ENCODE data around the gene NUDT3. TPM values are rescaled to one million over a fixed set of nuclear protein-coding genes. Genes with fewer than 3 reads are reported as not detected.
"Not testable (repeated sequence)": the region's sequence is repeated elsewhere in the genome, so short reads cannot be mapped to it uniquely, and the experiment has no call there.

NUDT3 gene
- total and polyA plus RNA-seq, 9 donors, result 16.0 to 60.7 (median 50.2) TPM

GRCh38 chr6:34273242-34273805 lies 119.1 kb downstream of the NUDT3 start:
- no peaks in the 10 kb centered on the region for H3K27me3 ChIP-seq
- DNase-seq, result peak in 1 of 5 donors; percentile 24
- intact Hi-C loops (cut with DNase I), result no loop called here
- no peaks in the 10 kb centered on the region for H3K4me1 ChIP-seq (ENCODE audit: insufficient read depth)
- no peak overlapping the region for H3K4me3 ChIP-seq
- no peaks in the 10 kb centered on the region for H3K36me3 ChIP-seq
- no peak overlapping the region for H3K27ac ChIP-seq
- H3K9me3 ChIP-seq, result no peaks in the 10 kb centered on the region
- no peak for TF ChIP-seq POLR2A (IDR thresholded peaks at IDR 0.05)
- TF ChIP-seq EP300 (IDR thresholded peaks at IDR 0.05), result no peak
- TF ChIP-seq CTCF (IDR thresholded peaks at IDR 0.05), result no peak
- 60 to 67% (median 60%) methylated on average over 3 of the region's 3 CpGs for WGBS, 3 donors

- TF ChIP-seq EP300 (IDR thresholded peaks at IDR 0.05), result no peak
- no peak for TF ChIP-seq CTCF (IDR thresholded peaks at IDR 0.05)
- TF ChIP-seq POLR2A (IDR thresholded peaks at IDR 0.05), result no peak
- Histone ChIP-seq H3K36me3 (no peaks in the 10 kb centered on the region), H3K9me3 (no peaks in the 10 kb centered on the region), H3K27me3 (no peaks in the 10 kb centered on the region), H3K27ac (no peak overlapping the region), H3K4me1 (ENCODE audit: insufficient read depth) (no peaks in the 10 kb centered on the region), H3K4me3 (no peak overlapping the region)
- intact Hi-C loops (cut with DNase I), result no loop called here
- DNase-seq, result no peak
- 86 to 89% (median 87%) methylated on average over 13 of the region's 13 CpGs for WGBS, 3 donors
Observed at GRCh38 chr6:34272013-34272926, 120.2 kb downstream of the NUDT3 start.

GRCh38 chr6:34269658-34270341 lies 122.7 kb downstream of the NUDT3 start:
- 74 to 75% (median 74%) methylated on average over 17 of the region's 17 CpGs for WGBS, 3 donors
- H3K4me1 ChIP-seq (ENCODE audit: insufficient read depth); DNase-seq; intact Hi-C loops (cut with DNase I); H3K4me3 ChIP-seq; H3K27me3 ChIP-seq; H3K9me3 ChIP-seq; H3K27ac ChIP-seq; H3K36me3 ChIP-seq: not testable (repeated sequence)

GRCh38 chr6:34269132-34269531 lies 123.3 kb downstream of the NUDT3 start:
- intact Hi-C loops (cut with DNase I); H3K27me3 ChIP-seq: not testable (repeated sequence)
- WGBS, 3 donors, result 93 to 95% (median 94%) methylated on average over 19 to 25 of the region's 25 CpGs

GRCh38 chr6:34267746-34268145 lies 124.7 kb downstream of the NUDT3 start:
- H3K4me1 ChIP-seq (ENCODE audit: insufficient read depth), result no peaks in the 10 kb centered on the region
- H3K36me3 ChIP-seq, result no peaks in the 10 kb centered on the region
- DNase-seq, result no peak
- TF ChIP-seq POLR2A (IDR thresholded peaks at IDR 0.05), result no peak
- TF ChIP-seq EP300 (IDR thresholded peaks at IDR 0.05), result no peak
- no peak for TF ChIP-seq CTCF (IDR thresholded peaks at IDR 0.05)
- H3K27me3 ChIP-seq, result no peaks in the 10 kb centered on the region
- H3K4me3 ChIP-seq, result no peak overlapping the region
- intact Hi-C loops (cut with DNase I), result no loop called here
- no peaks in the 10 kb centered on the region for H3K9me3 ChIP-seq
- no peak overlapping the region for H3K27ac ChIP-seq
- 90 to 94% (median 93%) methylated on average over 2 of the region's 2 CpGs for WGBS, 3 donors

More at GRCh38 chr6:34269132-34269531, 123.3 kb downstream of the NUDT3 start:
- not testable (repeated sequence) for H3K36me3 ChIP-seq; H3K9me3 ChIP-seq; DNase-seq; H3K4me3 ChIP-seq; H3K4me1 ChIP-seq (ENCODE audit: insufficient read depth); H3K27ac ChIP-seq

GRCh38 chr6:34263484-34263883 lies 129.0 kb downstream of the NUDT3 start:
- H3K9me3 ChIP-seq; H3K36me3 ChIP-seq; H3K27ac ChIP-seq; H3K4me1 ChIP-seq (ENCODE audit: insufficient read depth); DNase-seq; H3K4me3 ChIP-seq; intact Hi-C loops (cut with DNase I); H3K27me3 ChIP-seq: not testable (repeated sequence)
- 77 to 84% (median 82%) methylated on average over 23 of the region's 23 CpGs for WGBS, 3 donors

All from ovary (tissue), 9 donors.